Erythroblast (primary cell): ENCODE data around the gene ALAS1.

Experiments used
- GATA1 ChIP-seq: IDR thresholded peaks from 2 replicates; pipeline ENCODE4 v1.6.1; 2011; ENCODE audit warnings: low read depth, mild to moderate bottlenecking, control low read depth, low read length, moderate library complexity
- POLR2A ChIP-seq: IDR thresholded peaks from 2 replicates; pipeline ENCODE4 v1.6.1; 2011; ENCODE audit warnings: mild to moderate bottlenecking, low read length

DNA sequence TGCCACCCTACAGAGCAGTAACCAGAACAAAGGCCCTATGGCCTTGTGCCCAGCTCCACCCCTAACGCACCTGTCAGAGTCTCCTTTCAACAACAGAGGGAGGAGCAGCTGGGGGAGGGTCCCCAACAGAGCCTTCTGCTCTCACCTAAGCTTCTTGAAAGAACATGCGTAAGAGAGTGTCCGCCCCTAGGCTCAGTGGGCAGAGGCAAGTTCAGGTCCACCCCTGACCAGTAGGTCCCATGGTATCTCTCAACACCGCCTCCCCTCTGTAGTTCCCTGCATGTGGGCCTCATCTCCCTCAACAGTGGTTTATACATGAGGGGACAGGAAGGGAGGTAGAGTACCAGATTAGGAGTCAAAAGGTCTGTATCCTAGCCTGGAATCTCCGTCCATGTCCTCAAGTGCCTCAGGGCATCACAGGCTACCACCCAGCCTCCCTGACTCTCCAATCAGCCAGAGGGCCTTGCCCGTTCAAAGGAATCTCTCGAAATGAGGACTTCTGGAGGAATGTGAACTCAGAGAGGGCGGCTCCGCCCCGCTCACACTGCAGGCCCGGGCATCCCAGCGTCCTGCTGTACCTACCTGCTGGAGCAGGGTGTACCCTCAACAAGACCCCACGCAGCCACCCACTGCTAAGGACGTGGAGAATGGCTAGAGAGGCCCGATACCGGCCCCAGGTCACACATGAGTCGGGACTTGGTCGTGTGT is 44.4 kb upstream of the ALAS1 start:
- TF ChIP-seq POLR2A (no peak), GATA1 (no peak)
